ENCODE data around the gene HAUS5.
A peak's percentile ranks its signal among the peaks of the same experiment; 100 is the strongest.

The HAUS5 gene

GRCh38 chr19:35612559-35613321 lies at the start of gene HAUS5:
Gene HAUS5 (plus strand): TSS chr19:35612735. CDS start chr19:35612795, 60 bp downstream.
- Mint-ChIP-seq H3K4me3 (peak within 1 kb of the TSS; percentile 94 to 97 (median 95)), H3K9me3 (peaks cover 7% of the 10 kb centered on the region), H3K27ac (peak within 1 kb of the TSS in 2 of 3 experiments; percentile 60 to 77), H3K36me3 (ENCODE audit: low read depth) (peaks cover 5% of the 10 kb centered on the region), H3K27me3 (ENCODE audit: low read depth) (peaks cover 9% of the 10 kb centered on the region), H3K4me1 (peaks cover 5% of the 10 kb centered on the region)
- TF ChIP-seq, protein P1, sequence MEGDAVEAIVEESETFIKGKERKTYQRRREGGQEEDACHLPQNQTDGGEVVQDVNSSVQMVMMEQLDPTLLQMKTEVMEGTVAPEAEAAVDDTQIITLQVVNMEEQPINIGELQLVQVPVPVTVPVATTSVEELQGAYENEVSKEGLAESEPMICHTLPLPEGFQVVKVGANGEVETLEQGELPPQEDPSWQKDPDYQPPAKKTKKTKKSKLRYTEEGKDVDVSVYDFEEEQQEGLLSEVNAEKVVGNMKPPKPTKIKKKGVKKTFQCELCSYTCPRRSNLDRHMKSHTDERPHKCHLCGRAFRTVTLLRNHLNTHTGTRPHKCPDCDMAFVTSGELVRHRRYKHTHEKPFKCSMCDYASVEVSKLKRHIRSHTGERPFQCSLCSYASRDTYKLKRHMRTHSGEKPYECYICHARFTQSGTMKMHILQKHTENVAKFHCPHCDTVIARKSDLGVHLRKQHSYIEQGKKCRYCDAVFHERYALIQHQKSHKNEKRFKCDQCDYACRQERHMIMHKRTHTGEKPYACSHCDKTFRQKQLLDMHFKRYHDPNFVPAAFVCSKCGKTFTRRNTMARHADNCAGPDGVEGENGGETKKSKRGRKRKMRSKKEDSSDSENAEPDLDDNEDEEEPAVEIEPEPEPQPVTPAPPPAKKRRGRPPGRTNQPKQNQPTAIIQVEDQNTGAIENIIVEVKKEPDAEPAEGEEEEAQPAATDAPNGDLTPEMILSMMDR (IDR thresholded peaks at IDR 0.05; ENCODE audit: unreplicated experiment in 3 of 3), result no peak

DNA sequence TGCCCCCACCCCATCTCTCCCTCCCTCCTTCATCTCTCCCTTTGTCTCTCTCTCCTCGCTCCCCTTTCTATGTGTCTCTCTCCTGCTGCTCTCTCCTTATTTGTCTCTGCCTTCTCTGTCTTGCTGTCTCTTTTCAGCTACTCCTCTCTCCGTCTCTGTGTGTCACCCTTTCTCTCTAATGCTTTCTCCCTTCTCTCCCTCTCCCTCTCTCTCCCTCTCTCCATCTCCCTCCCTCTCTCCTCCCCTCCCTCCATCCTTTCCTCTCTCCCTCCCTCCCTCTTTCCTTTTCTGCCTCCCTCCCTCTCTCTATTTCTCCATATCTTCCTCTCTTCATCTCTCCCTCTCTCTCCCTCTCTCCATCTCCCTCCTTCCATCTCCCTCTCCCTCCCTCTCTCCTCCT lies 49.8 kb upstream of the HAUS5 start:
- TF ChIP-seq, protein P1 (IDR thresholded peaks at IDR 0.05; ENCODE audit: unreplicated experiment in 3 of 3), result no peak
- Mint-ChIP-seq H3K27me3 (ENCODE audit: low read depth) (peaks cover 58% of the 10 kb centered on the region), H3K4me3 (no peak overlapping the region), H3K36me3 (ENCODE audit: low read depth) (no peaks in the 10 kb centered on the region), H3K27ac (no peak overlapping the region), H3K4me1 (no peaks in the 10 kb centered on the region), H3K9me3 (no peaks in the 10 kb centered on the region)

GRCh38 chr19:35563207-35563829 lies 49.2 kb upstream of the HAUS5 start, which contains the start of gene ATP4A:
Gene ATP4A (minus strand): TSS chr19:35563658. CDS start chr19:35563629, 29 bp downstream.
- H3K4me3 Mint-ChIP-seq, result no peak within 1 kb of the TSS
- H3K9me3 Mint-ChIP-seq, result no peaks in the 10 kb centered on the region
- peaks cover 54% of the 10 kb centered on the region for H3K27me3 Mint-ChIP-seq (ENCODE audit: low read depth)
- no peaks in the 10 kb centered on the region for H3K36me3 Mint-ChIP-seq (ENCODE audit: low read depth)
- H3K27ac Mint-ChIP-seq, result no peak within 1 kb of the TSS
- no peaks in the 10 kb centered on the region for H3K4me1 Mint-ChIP-seq
- TF ChIP-seq, protein P1 (IDR thresholded peaks at IDR 0.05; ENCODE audit: unreplicated experiment in 3 of 3), result no peak

GRCh38 chr19:35565016-35565856 lies 47.3 kb upstream of the HAUS5 start:
- Mint-ChIP-seq H3K9me3 (no peaks in the 10 kb centered on the region), H3K27me3 (ENCODE audit: low read depth) (peaks cover 35% of the 10 kb centered on the region), H3K4me1 (no peaks in the 10 kb centered on the region), H3K4me3 (no peak overlapping the region), H3K36me3 (ENCODE audit: low read depth) (no peaks in the 10 kb centered on the region), H3K27ac (no peak overlapping the region)
- TF ChIP-seq, protein P1 (IDR thresholded peaks at IDR 0.05; ENCODE audit: unreplicated experiment in 3 of 3), result no peak

DNA sequence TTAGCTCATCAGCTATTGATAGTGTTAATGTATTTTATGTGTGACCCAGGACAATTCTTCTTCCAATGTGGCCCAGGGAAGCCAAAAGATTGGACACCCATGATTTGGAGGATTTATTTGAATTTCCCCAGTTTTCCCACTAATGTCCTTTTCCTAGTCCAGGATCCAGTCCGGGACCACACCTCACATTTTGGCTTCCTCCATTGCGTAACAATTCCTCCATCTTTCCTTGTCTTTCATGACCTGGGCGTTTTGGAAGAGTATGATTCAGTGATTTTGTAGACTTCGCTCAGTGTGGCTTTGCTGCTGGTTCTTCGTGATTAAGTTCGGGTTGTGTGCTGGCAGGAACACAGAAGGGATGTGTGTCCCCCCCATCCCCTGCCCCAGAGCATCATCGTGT lies 45.8 kb upstream of the HAUS5 start:
- H3K4me1 Mint-ChIP-seq, result no peaks in the 10 kb centered on the region
- H3K9me3 Mint-ChIP-seq, result no peaks in the 10 kb centered on the region
- no peak overlapping the region for H3K27ac Mint-ChIP-seq
- TF ChIP-seq, protein P1 (IDR thresholded peaks at IDR 0.05; ENCODE audit: unreplicated experiment in 3 of 3), result no peak
- peaks cover 20% of the 10 kb centered on the region for H3K27me3 Mint-ChIP-seq (ENCODE audit: low read depth)
- H3K36me3 Mint-ChIP-seq (ENCODE audit: low read depth), result no peaks in the 10 kb centered on the region
- H3K4me3 Mint-ChIP-seq, result no peak overlapping the region

Data from nephron (organoid).